ENCODE data around the gene RAF1.

DNA sequence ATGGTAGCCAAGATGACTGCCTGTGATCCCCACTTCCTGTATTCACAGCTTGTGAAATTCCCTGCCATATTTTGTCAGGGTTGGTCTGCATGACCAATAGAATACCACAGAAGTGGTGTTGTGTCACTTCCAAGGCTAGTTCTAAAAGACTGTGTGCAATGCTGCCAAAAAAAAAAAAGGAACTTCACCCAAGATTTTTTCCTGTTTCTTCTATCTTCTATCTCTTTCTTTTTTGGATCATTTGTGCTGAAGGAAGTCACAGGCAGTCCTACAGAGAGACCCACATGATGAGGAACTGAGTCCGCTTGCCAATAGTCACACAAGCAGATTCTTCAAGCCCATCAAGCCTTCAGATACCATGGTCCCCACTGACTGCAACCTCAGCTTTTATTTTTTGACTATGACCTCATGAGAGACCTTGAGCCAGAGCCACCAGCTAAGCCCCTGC lies 18.1 kb upstream of the RAF1 start:
- TF ChIP-seq POLR2A (IDR thresholded peaks at IDR 0.05) = no peak
- TF ChIP-seq, protein P1, sequence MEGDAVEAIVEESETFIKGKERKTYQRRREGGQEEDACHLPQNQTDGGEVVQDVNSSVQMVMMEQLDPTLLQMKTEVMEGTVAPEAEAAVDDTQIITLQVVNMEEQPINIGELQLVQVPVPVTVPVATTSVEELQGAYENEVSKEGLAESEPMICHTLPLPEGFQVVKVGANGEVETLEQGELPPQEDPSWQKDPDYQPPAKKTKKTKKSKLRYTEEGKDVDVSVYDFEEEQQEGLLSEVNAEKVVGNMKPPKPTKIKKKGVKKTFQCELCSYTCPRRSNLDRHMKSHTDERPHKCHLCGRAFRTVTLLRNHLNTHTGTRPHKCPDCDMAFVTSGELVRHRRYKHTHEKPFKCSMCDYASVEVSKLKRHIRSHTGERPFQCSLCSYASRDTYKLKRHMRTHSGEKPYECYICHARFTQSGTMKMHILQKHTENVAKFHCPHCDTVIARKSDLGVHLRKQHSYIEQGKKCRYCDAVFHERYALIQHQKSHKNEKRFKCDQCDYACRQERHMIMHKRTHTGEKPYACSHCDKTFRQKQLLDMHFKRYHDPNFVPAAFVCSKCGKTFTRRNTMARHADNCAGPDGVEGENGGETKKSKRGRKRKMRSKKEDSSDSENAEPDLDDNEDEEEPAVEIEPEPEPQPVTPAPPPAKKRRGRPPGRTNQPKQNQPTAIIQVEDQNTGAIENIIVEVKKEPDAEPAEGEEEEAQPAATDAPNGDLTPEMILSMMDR (IDR thresholded peaks at IDR 0.05 in 8 of 11, conservative IDR thresholded peaks at IDR 0.05 in 3 of 11) = no peak

Data from spleen (tissue), 7 donors.